Pancreas (tissue), 10 donors: ENCODE results near the gene RGS3. TPM values are rescaled to one million over a fixed set of nuclear protein-coding genes. Genes with fewer than 3 reads are reported as not detected.

Source experiments
- ATAC-seq, 4 donors: fragments of 200-7000 bp; cut with Tn5 transposase; one replicate each; pipeline versions ENCODE4 v1.8.0 to v1.9.1; 2020; ENCODE audit warnings: mild to moderate bottlenecking in 4 of 4, moderate library complexity in 4 of 4
- DNase-seq, 6 donors: peaks; one replicate each; pipeline ENCODE4 v3.0.0-alpha.2; 2020
- FAIRE-seq: peaks from 2 replicates; lab custom pipeline; 2012; peaks lifted over from hg19 to GRCh38; lab: Jason Lieb, UNC
- H3K27ac ChIP-seq, 4 donors: fragments of 200-600 bp; sonication (generic); 1 replicate in 3 of 4; 2 replicates in 1 of 4; pipeline versions ENCODE4 v1.5.0 to v1.8.0; 2020
- H3K27me3 ChIP-seq, 4 donors: fragments of 200-600 bp; one replicate each; pipeline ENCODE4 v1.8.0; 2021
- H3K36me3 ChIP-seq, 3 donors: fragments of 200-600 bp; sonication (generic) in 1 of 3; one replicate each; pipeline versions ENCODE4 v1.5.0 to v1.8.0; 2020 to 2021
- H3K4me1 ChIP-seq, 3 donors: fragments of 200-600 bp; one replicate each; pipeline ENCODE4 v1.8.0; 2021
- H3K4me3 ChIP-seq, 4 donors: fragments of 200-600 bp; sonication (generic) in 2 of 4; one replicate each; pipeline versions ENCODE4 v1.5.0 to v1.8.0; 2020 to 2021
- H3K9me3 ChIP-seq, 4 donors: fragments of 200-600 bp; one replicate each; pipeline ENCODE4 v1.8.0; 2021
- CTCF ChIP-seq, 4 donors: fragments of 200-600 bp; sonication (generic) in 3 of 4; IDR thresholded peaks; one replicate each; pipeline versions ENCODE4 v1.5.0 to v1.8.0; 2021; ENCODE audit warnings: antibody characterized with exemption in 4 of 4
- WGBS, 2 donors: extraction: QIAGEN DNeasy Blood & Tissue Kit; methylation state at CpG; one replicate each; pipeline ENCODE4 v1.1.7; 2013; 5-methylcytosine and 5-hydroxymethylcytosine counted together
- intact Hi-C, 3 donors: fragments of 100-400 bp; cut with DNase I; formaldehyde crosslinking; loops; one replicate each; pipeline versions ENCODE4 v1.11.1 to v1.14.2; 2022
- polyA plus RNA-seq, 2 donors: library from polyadenylated mRNA; stranded (reverse); fragments of 200-250 nt; gene quantifications; one replicate each; pipeline ENCODE4 v1.2.3, GENCODE V29; 2013
- total RNA-seq, 6 donors: library from RNA; stranded (reverse); fragmentation: NEBNext Ultra II Directional in 4 of 6; extraction: Animal tissue kit (Norgen Biotek cat#: 25700) in 4 of 6; gene quantifications; one replicate each; pipeline versions ENCODE4 v1.2.1 to v1.2.4, GENCODE V29; 2021 to 2023
- donor health status: healthy with polysubstance abuse.
- donor health status: DM: no; HTN: no; CAD: no; lungs with moderate emphysema.
- donor health status: DM: no; HTN: no; CAD: no.
- donor health status: control.
- donor health status: control.
- donor health status: Bipolar disorder and iron deficiency.
- donor health status: DM: yes; HTN: yes; CAD: no.
- donor health status: DM: no; HTN: no; CAD: no.
- donor health status: DM: no; HTN: no; CAD: no.
- donor health status: DM: yes; HTN: yes; CAD: no.

Gene RGS3
- total and polyA plus RNA-seq, 8 donors = 18.3 to 55.3 (median 32.6) TPM

DNA sequence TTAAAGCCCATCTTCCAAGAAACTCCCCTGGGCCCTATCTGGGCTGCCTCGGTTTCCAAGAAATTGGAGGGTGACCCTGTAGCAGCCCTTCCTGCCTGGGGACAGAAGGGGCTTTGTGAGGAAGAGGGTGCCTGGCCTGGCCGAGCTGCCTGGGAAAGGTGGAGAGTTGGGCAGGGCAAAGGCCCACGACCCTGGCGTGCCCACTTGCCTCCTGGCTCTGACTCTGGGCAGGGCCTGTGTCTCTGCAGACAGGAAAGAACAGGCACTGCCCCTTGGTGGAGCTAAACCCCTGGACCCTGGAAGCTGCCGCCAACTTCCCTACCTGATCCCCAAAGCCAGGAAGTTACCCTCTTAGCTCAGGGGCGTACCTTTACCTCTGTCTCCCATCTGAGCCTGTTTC lies 149.3 kb downstream of the RGS3 start:
- Histone ChIP-seq H3K4me1 (peaks cover 0 to 23% (median 14%) of the 10 kb centered on the region in 3 donors), H3K27ac (no peak overlapping the region), H3K36me3 (no peaks in the 10 kb centered on the region), H3K27me3 (no peaks in the 10 kb centered on the region), H3K4me3 (no peak overlapping the region), H3K9me3 (no peaks in the 10 kb centered on the region)
- intact Hi-C loops = no loop called here
- no peak for ATAC-seq
- WGBS, 2 donors = 88 to 93% methylated on average over 6 of the region's 6 CpGs
- no peak for TF ChIP-seq CTCF (IDR thresholded peaks at IDR 0.05)
- no peak for FAIRE-seq
- peak in 1 of 6 donors; percentile 35 for DNase-seq

DNA sequence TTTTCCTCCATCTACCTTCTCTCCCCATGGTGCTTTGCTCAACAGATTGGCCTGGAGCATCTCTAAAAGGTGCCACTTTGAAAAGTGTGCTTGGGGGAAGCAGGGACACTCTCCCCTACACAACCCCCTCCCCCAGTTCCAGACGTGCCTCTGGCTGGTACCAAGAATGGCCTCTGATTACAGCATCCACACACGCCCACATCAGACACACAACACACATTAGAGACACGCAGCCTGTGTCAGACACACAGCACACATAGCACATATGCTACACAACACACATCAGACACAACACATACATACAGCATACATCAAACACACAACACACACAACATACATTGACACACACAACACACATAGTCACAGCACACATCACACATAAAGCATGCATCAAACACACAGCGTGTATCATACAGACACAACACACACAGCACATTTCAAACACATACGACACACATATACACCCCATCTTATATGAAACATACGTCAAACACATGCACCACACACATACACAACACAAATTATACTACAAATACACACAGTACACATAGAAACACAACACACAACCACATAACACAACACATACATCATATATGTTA lies 150.4 kb downstream of the RGS3 start:
- 70 to 84% methylated on average over 6 of the region's 6 CpGs for WGBS, 2 donors
- Histone ChIP-seq H3K4me1 (peaks cover 0 to 20% (median 14%) of the 10 kb centered on the region in 3 donors), H3K4me3 (no peak overlapping the region), H3K27me3 (no peaks in the 10 kb centered on the region), H3K9me3 (no peaks in the 10 kb centered on the region), H3K27ac (no peak overlapping the region), H3K36me3 (no peaks in the 10 kb centered on the region)
- FAIRE-seq = no peak
- peak in 1 of 6 donors; percentile 2 for DNase-seq
- intact Hi-C loops = no loop called here
- ATAC-seq = no peak
- no peak for TF ChIP-seq CTCF (IDR thresholded peaks at IDR 0.05)

DNA sequence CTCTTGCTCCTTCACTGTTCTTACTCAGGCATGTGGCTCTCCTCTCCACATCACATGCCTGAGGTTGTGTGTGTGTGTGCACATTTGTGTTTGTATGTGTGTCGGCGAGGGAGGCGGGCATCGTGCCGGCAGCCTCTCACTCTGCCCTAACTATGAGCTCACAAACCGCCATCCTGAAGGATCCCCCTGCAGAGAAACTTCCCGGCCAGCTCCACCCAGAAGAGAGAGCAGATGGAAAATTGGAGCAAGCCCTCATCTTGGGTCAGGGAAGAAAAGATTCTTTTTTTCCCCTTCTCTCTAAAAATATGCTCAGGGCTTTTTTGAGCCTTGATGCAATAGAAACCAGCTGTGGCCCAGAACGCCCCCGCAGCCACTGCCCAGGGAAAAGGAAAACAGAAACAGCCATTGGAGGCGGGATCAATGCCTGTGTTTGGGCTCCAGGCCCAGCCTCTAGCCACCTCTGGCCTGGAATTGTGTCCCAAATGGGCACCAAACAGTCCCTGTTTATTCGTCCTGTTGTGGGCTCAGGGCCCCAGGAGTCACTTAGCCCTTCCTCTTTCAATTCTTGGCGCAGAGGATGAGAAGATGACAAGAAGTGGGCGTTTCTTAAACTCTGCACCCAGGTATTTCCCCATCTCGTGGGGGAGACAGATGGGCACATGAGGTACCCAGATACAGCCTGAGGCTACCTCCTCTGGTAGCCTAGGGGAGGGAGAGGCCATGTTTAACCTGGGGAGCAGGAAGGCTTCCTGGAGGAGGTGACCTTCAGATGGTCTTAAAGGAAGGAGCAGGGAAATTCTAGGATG lies 151.5 kb downstream of the RGS3 start:
- H3K27ac ChIP-seq = peak overlapping the region in 2 of 4 donors; percentile 15 to 37
- peak in 2 of 6 donors; percentile 30 to 45 for DNase-seq
- 59 to 61% methylated on average over 14 of the region's 14 CpGs for WGBS, 2 donors

GRCh38 chr9:113616116-113616515 lies 152.6 kb downstream of the RGS3 start:
- peak in 1 of 6 donors; percentile 52 for DNase-seq
- Histone ChIP-seq H3K27me3 (no peaks in the 10 kb centered on the region), H3K27ac (no peak overlapping the region), H3K4me3 (no peak overlapping the region), H3K4me1 (peaks cover 4 to 8% (median 6%) of the 10 kb centered on the region in 3 donors), H3K9me3 (no peaks in the 10 kb centered on the region), H3K36me3 (no peaks in the 10 kb centered on the region)
- no peak for FAIRE-seq
- no peak for TF ChIP-seq CTCF (IDR thresholded peaks at IDR 0.05)
- intact Hi-C loops = no loop called here
- 63 to 65% methylated on average over 14 of the region's 14 CpGs for WGBS, 2 donors
- ATAC-seq = no peak

More for the DNA sequence above, 151.5 kb downstream of the RGS3 start:
- ATAC-seq = peak in 3 of 4 donors; percentile 10 to 30 (median 21)
- no peaks in the 10 kb centered on the region for H3K36me3 ChIP-seq
- H3K4me3 ChIP-seq = no peak overlapping the region
- FAIRE-seq = no peak
- H3K9me3 ChIP-seq = no peaks in the 10 kb centered on the region
- no peaks in the 10 kb centered on the region for H3K27me3 ChIP-seq
- peaks cover 2 to 12% (median 7%) of the 10 kb centered on the region in 3 donors for H3K4me1 ChIP-seq
- TF ChIP-seq CTCF (IDR thresholded peaks at IDR 0.05) = no peak
- intact Hi-C loops = no loop called here
